BE2C (cell line): Measurements from ENCODE around the gene TUFT1.

Experiments used
- DNase-seq: peaks from one replicate; pipeline ENCODE4 v3.0.0-alpha.2; 2020
- H3K27me3 ChIP-seq: fragments of 250-450 bp; sonication (Bioruptor Pico); 2 replicates; pipeline ENCODE4 v1.5.1; 2020; ENCODE audit warnings: mild to moderate bottlenecking
- H3K36me3 ChIP-seq: fragments of 250-450 bp; sonication (Bioruptor Pico); 2 replicates; pipeline ENCODE4 v1.5.1; 2020; ENCODE audit warnings: mild to moderate bottlenecking
- H3K4me1 ChIP-seq: fragments of 250-450 bp; sonication (Bioruptor Pico); 2 replicates; pipeline ENCODE4 v1.5.1; 2020
- H3K4me3 ChIP-seq: 2 replicates; pipeline ENCODE4 v1.5.1; 2011; ENCODE audit warnings: low read depth, low read length
- H3K9me3 ChIP-seq: fragments of 250-450 bp; sonication (Bioruptor Pico); 2 replicates; pipeline ENCODE4 v1.5.1; 2020
- CTCF ChIP-seq: IDR thresholded peaks from 2 replicates; pipeline ENCODE4 v1.5.1; 2012; ENCODE audit warnings: mild to moderate bottlenecking, low read depth, low read length

Gene TUFT1

GRCh38 chr1:151619489-151620093 is 79.5 kb downstream of the TUFT1 start:
- Histone ChIP-seq H3K9me3 (no peaks in the 10 kb centered on the region), H3K4me3 (no peak overlapping the region), H3K27me3 (no peaks in the 10 kb centered on the region), H3K4me1 (peaks cover 25% of the 10 kb centered on the region), H3K36me3 (no peaks in the 10 kb centered on the region)
- no peak for DNase-seq
- no peak for TF ChIP-seq CTCF

GRCh38 chr1:151620286-151620685 is 80.2 kb downstream of the TUFT1 start:
- H3K4me3 ChIP-seq: no peak overlapping the region
- H3K4me1 ChIP-seq: peaks cover 25% of the 10 kb centered on the region
- no peaks in the 10 kb centered on the region for H3K27me3 ChIP-seq
- no peaks in the 10 kb centered on the region for H3K9me3 ChIP-seq
- TF ChIP-seq CTCF: no peak
- DNase-seq: no peak
- H3K36me3 ChIP-seq: no peaks in the 10 kb centered on the region

GRCh38 chr1:151621351-151621750 is 81.2 kb downstream of the TUFT1 start:
- TF ChIP-seq CTCF: no peak
- Histone ChIP-seq H3K36me3 (no peaks in the 10 kb centered on the region), H3K27me3 (no peaks in the 10 kb centered on the region), H3K4me1 (peaks cover 25% of the 10 kb centered on the region), H3K9me3 (no peaks in the 10 kb centered on the region), H3K4me3 (no peak overlapping the region)
- peak; percentile 14 for DNase-seq

- Histone ChIP-seq H3K4me3 (no peak overlapping the region), H3K9me3 (no peaks in the 10 kb centered on the region)
- DNase-seq: no peak
Observed at GRCh38 chr1:151624783-151625182, 84.7 kb downstream of the TUFT1 start.

GRCh38 chr1:151626740-151627334 is 86.7 kb downstream of the TUFT1 start:
- Histone ChIP-seq H3K9me3 (no peaks in the 10 kb centered on the region), H3K36me3 (no peaks in the 10 kb centered on the region), H3K4me3 (no peak overlapping the region), H3K4me1 (peaks cover 8% of the 10 kb centered on the region), H3K27me3 (no peaks in the 10 kb centered on the region)
- no peak for TF ChIP-seq CTCF
- no peak for DNase-seq

More at GRCh38 chr1:151624783-151625182, 84.7 kb downstream of the TUFT1 start:
- TF ChIP-seq CTCF: no peak
- Histone ChIP-seq H3K4me1 (peaks cover 15% of the 10 kb centered on the region), H3K27me3 (no peaks in the 10 kb centered on the region), H3K36me3 (no peaks in the 10 kb centered on the region)

GRCh38 chr1:151629278-151629677 is 89.2 kb downstream of the TUFT1 start:
- TF ChIP-seq CTCF: no peak
- no peak for DNase-seq
- Histone ChIP-seq H3K4me3 (no peak overlapping the region), H3K27me3 (no peaks in the 10 kb centered on the region), H3K4me1 (no peaks in the 10 kb centered on the region), H3K36me3 (no peaks in the 10 kb centered on the region), H3K9me3 (no peaks in the 10 kb centered on the region)
